Peyer's patch (tissue), 4 donors: Measurements from ENCODE around the gene GLYATL3. TPM values are rescaled to one million over a fixed set of nuclear protein-coding genes. Genes with fewer than 3 reads are reported as not detected.

Experiments
- DNase-seq, 3 donors: peaks; one replicate each; pipeline ENCODE4 v3.0.0-alpha.2; 2017 to 2019
- H3K27ac ChIP-seq, 4 donors: fragments of 200-600 bp; sonication (generic); one replicate each; pipeline ENCODE4 v1.5.1; 2016 to 2019
- H3K27me3 ChIP-seq, 2 donors: fragments of 200-600 bp; sonication (generic); one replicate each; pipeline ENCODE4 v1.5.1; 2019
- H3K36me3 ChIP-seq, 3 donors: fragments of 200-600 bp; sonication (generic); one replicate each; pipeline ENCODE4 v1.5.1; 2016 to 2019
- H3K4me1 ChIP-seq, 4 donors: fragments of 200-600 bp; sonication (generic); one replicate each; pipeline ENCODE4 v1.5.1; 2016 to 2019
- H3K4me3 ChIP-seq, 4 donors: fragments of 200-600 bp; sonication (generic); 1 replicate in 3 of 4; 2 replicates in 1 of 4; pipeline ENCODE4 v1.5.1; 2016 to 2019; ENCODE audit warnings: mild to moderate bottlenecking in 1 of 4
- H3K9me3 ChIP-seq, 4 donors: fragments of 200-600 bp; sonication (generic); one replicate each; pipeline ENCODE4 v1.5.1; 2016 to 2019; ENCODE audit warnings: mild to moderate bottlenecking in 1 of 4
- POLR2A ChIP-seq, 2 donors: fragments of 450-650 bp; IDR thresholded peaks; one replicate each; pipeline ENCODE4 v1.5.1; 2017; ENCODE audit warnings: antibody characterized with exemption in 2 of 2, mild to moderate bottlenecking in 2 of 2, moderate library complexity in 2 of 2
- total RNA-seq, 4 donors: library from RNA; depleted of rRNA; stranded (reverse); fragments of >200 nt; gene quantifications; one replicate each; pipeline ENCODE4 v1.1.0, GENCODE V29; 2016
- TF ChIP-seq, protein P1 (sequence below), 6 experiments: fragments of 450-650 bp in 4 of 6; fragments of 200-600 bp in 2 of 6; sonication (generic) in 1 of 6; IDR thresholded peaks; one replicate each; pipeline ENCODE4 v1.5.1; 2017 to 2019; ENCODE audit warnings: antibody characterized with exemption in 6 of 6, mild to moderate bottlenecking in 3 of 6, moderate library complexity in 1 of 6

The GLYATL3 gene
- total RNA-seq, 4 donors from 2014 or later = not detected

DNA sequence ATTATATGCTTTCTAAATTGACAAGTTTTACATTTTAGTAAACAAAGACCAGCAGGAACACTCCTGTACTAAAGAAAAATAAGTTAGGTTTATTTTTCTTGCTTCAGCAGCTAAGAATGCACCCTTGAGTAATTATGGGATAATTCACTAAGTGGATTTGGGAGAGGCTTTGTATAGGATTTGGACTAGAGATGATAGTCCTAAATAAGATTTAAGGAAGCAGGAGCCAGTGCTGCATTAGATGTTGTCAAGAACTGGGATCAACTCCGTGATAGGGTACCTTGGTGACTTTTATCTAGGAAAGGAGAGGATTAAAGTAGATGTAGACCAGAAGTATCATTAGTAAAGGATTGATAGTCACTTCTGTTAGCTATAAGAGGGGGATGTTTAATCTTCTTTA is 46.6 kb downstream of the GLYATL3 start:
- H3K36me3 ChIP-seq = no peaks in the 10 kb centered on the region

DNA sequence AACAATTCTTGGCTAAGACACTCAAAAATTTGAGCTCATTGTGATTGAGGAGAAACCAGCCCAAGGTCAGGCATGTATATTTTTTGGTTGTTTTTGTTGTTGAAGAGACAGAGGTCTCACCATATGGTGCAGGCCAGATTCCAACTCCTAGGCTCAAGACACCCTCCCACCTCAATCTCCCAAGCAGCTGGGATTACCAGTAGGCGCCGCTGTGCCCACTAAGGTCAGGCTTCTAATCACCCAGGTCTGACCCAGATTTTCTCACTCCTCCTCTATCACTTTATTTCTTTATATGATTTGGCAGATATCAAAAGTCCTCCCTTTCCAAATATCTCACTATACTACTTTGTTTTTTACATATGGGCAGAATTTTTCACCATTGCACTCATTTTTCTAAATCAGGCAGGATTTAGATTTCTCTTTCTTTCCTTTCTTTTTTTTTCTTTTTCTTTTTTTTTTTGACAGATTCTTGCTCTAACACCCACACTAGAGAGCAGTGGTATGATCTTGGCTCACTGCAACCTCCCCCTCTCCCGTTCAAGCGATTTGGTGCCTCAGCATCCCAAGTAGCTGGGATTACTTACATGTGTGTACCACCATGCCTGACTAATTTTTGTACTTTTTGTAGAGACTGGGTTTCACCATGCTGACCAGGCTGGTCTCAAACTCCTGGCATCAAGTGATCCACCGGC is 49.0 kb downstream of the GLYATL3 start:
- H3K9me3 ChIP-seq = no peaks in the 10 kb centered on the region
- no peak for TF ChIP-seq POLR2A (IDR thresholded peaks at IDR 0.05)
- TF ChIP-seq, protein P1, sequence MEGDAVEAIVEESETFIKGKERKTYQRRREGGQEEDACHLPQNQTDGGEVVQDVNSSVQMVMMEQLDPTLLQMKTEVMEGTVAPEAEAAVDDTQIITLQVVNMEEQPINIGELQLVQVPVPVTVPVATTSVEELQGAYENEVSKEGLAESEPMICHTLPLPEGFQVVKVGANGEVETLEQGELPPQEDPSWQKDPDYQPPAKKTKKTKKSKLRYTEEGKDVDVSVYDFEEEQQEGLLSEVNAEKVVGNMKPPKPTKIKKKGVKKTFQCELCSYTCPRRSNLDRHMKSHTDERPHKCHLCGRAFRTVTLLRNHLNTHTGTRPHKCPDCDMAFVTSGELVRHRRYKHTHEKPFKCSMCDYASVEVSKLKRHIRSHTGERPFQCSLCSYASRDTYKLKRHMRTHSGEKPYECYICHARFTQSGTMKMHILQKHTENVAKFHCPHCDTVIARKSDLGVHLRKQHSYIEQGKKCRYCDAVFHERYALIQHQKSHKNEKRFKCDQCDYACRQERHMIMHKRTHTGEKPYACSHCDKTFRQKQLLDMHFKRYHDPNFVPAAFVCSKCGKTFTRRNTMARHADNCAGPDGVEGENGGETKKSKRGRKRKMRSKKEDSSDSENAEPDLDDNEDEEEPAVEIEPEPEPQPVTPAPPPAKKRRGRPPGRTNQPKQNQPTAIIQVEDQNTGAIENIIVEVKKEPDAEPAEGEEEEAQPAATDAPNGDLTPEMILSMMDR (IDR thresholded peaks at IDR 0.05) = no peak
- peaks cover 0 to 16% (median 2%) of the 10 kb centered on the region in 4 donors for H3K4me1 ChIP-seq
- no peaks in the 10 kb centered on the region for H3K36me3 ChIP-seq
- H3K27ac ChIP-seq = no peak overlapping the region
- H3K4me3 ChIP-seq = no peak overlapping the region
- no peaks in the 10 kb centered on the region for H3K27me3 ChIP-seq
- no peak for DNase-seq

More for the DNA sequence above, 46.6 kb downstream of the GLYATL3 start:
- DNase-seq = no peak
- Histone ChIP-seq H3K9me3 (no peaks in the 10 kb centered on the region), H3K27me3 (no peaks in the 10 kb centered on the region), H3K27ac (no peak overlapping the region), H3K4me3 (no peak overlapping the region), H3K4me1 (peaks cover 0 to 9% (median 2%) of the 10 kb centered on the region in 4 donors)
- no peak for TF ChIP-seq POLR2A (IDR thresholded peaks at IDR 0.05)
- TF ChIP-seq, protein P1 (IDR thresholded peaks at IDR 0.05) = no peak

DNA sequence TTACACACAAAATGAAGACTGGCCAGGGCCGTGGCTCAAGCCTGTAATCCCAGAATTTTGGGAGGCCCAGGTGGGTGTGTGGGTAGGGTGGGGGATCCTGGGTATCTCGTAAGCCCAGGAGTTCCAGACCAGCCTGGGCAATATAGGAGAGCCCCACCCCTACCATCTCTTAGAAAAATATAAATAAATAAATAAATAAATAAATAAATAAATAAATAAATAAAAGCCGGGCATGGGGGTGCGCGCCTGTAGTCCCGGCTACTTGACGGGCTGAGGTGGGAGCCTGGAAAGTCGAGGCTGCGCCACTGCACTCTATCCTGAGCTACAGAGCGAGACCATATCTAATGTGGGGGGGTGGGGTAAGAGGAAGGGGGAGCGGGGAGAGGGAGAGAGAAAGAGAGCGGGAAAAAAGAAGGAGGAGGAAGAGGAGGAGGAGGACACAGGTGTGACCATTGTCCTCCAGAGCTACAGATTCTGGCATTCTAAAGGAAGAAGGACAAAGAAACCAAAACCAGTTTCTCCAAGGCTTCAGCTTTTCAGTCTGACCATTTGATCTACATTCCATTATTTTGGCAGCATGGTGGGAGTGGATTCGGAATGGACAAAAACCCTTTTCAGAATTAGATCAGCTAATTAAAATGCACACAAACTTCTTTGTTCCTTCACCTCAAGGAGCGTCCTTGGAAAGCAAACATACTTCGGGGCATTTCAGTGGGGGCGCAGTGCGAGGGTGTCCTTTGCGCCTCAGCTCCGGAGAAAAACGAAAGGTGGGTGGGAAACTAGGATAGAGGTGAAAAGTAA is 50.2 kb downstream of the GLYATL3 start:
- no peak for TF ChIP-seq POLR2A (IDR thresholded peaks at IDR 0.05)
- TF ChIP-seq, protein P1 (IDR thresholded peaks at IDR 0.05) = no peak
- H3K4me3 ChIP-seq = peak overlapping the region in 2 of 4 donors; percentile 56 to 65
- H3K27ac ChIP-seq = no peak overlapping the region
- H3K9me3 ChIP-seq = no peaks in the 10 kb centered on the region
- H3K27me3 ChIP-seq = no peaks in the 10 kb centered on the region
- peaks cover 0 to 16% (median 2%) of the 10 kb centered on the region in 4 donors for H3K4me1 ChIP-seq
- no peaks in the 10 kb centered on the region for H3K36me3 ChIP-seq
- no peak for DNase-seq

DNA sequence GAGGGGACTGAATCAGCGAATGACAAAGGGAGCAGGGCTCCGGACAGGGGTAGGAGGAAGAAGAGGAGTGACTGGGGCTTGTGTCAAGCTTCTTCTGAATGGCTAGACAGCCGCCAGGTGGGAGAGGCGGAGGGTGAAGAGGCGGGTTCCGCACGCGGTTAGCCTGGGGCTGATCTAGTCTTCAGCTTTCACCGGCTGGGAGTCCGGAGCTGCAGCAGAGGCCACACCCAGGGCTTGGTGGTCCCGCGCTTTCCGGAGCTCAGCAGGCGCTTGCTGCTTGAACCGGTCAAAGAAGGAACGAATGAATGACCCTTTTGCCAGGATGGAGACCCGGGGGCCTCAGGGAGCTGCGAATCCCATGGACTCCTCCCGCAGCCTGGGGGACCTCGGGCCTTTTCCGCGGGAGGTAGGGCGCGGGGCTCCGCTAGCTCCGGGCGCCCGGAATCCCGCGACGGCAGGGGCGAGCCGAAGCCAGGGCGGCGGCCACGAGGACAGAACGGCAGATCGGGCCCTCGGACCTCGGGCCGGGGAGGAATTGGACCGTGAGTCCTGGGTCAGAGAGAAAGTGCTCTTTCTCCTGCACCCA is 50.9 kb downstream of the GLYATL3 start, which contains the start of gene C6orf141:
Gene C6orf141 (plus strand): TSS at position 177 of the 586 bp plus-strand sequence. CDS start 125 bp downstream, at position 302.
- Histone ChIP-seq H3K27me3 (no peaks in the 10 kb centered on the region), H3K36me3 (no peaks in the 10 kb centered on the region), H3K27ac (no peak within 1 kb of the TSS), H3K4me1 (peaks cover 0 to 16% (median 2%) of the 10 kb centered on the region in 4 donors), H3K9me3 (no peaks in the 10 kb centered on the region), H3K4me3 (peak within 1 kb of the TSS; percentile 16 to 65 (median 42))
- peak in 2 of 3 donors; percentile 65 for DNase-seq
- TF ChIP-seq POLR2A (IDR thresholded peaks at IDR 0.05) = no peak
- TF ChIP-seq, protein P1 (IDR thresholded peaks at IDR 0.05) = no peak

DNA sequence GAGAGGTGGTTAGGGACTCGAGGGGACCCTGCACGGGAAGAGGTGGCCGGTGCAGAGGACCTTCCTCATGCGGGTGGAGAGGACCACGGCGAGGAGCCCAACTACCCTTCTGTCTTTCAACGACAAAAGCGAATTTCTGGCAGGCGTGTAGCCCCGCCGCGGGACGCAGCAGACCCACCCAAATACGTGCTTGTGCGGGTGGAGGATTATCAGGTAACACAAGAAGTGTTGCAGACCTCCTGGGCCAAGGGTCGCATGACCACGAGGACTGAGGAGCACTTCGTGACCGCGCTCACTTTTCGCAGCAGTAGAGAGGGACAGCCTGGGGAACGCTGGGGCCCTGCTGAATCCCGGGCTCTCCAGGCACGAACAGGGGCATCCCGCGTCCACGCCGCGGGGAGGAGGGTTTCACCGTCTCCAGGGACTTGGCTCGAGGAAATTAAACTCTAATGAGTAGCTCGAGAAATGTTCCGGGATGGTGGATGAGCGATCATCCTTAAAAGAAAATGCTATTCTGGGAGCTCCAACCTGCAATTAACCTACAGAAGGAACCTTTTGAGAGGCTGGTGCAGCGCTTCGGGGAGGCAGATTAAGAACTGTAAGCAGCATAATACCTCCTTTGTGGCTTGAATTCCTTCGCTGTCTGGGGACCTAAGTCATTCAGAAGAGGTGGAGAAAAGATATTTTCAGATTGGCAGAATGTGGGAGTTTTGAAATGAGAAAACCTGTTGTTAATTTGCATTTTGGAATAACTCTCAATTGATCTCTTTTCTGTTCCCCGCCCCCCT is 51.5 kb downstream of the GLYATL3 start:
- DNase-seq = peak in 1 of 3 donors; percentile 58
- no peaks in the 10 kb centered on the region for H3K27me3 ChIP-seq
- TF ChIP-seq, protein P1 (IDR thresholded peaks at IDR 0.05) = no peak
- TF ChIP-seq POLR2A (IDR thresholded peaks at IDR 0.05) = no peak
- H3K9me3 ChIP-seq = no peaks in the 10 kb centered on the region
- H3K4me3 ChIP-seq = peak overlapping the region; percentile 16 to 65 (median 42)
- H3K36me3 ChIP-seq = no peaks in the 10 kb centered on the region
- no peak overlapping the region for H3K27ac ChIP-seq
- peaks cover 0 to 16% (median 2%) of the 10 kb centered on the region in 4 donors for H3K4me1 ChIP-seq
